Measurements from ENCODE around the gene OGFOD3. TPM values are rescaled to one million over a fixed set of nuclear protein-coding genes. Genes with fewer than 3 reads are reported as not detected.

The OGFOD3 gene
- total RNA-seq, 4 donors from 2014 or later, result 25.8 to 72.1 (median 27.7) TPM

DNA sequence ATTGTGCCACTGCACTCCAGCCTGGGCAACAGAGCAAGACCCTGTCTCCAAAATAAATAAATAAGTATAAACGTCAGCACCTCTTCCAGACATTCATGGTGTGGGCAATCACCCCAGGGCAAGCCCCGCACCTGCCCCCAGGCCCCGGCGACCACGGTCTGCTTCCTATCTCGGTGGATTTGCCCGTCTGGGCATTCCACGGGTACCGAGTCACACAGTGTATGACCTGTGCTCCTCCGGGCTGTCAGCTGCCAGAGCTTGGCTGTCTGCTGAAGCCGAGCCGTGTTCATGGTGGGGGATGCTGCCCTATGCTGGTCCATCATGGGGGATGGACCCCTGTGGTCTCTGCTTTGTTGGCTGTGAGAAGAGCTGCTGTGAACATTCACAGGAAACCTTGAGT lies 16.7 kb upstream of the OGFOD3 start:
- intact Hi-C loops (cut with DNase I; ENCODE audit: low total_unique reads), result no loop called here
- no peak for DNase-seq
- in situ Hi-C loops (cut with MboI; ENCODE audit: low sequenced_read_pairs in 4 of 4), result no loop called here
- ATAC-seq, result no peak
- H3K9me3 ChIP-seq, result no peaks in the 10 kb centered on the region
- H3K27ac ChIP-seq, result no peak overlapping the region
- no peak overlapping the region for H3K4me3 ChIP-seq
- H3K36me3 ChIP-seq, result peaks cover 0 to 40% of the 10 kb centered on the region in 2 donors
- H3K4me1 ChIP-seq, result no peaks in the 10 kb centered on the region
- H3K27me3 ChIP-seq, result no peaks in the 10 kb centered on the region
- TF ChIP-seq, protein P1, sequence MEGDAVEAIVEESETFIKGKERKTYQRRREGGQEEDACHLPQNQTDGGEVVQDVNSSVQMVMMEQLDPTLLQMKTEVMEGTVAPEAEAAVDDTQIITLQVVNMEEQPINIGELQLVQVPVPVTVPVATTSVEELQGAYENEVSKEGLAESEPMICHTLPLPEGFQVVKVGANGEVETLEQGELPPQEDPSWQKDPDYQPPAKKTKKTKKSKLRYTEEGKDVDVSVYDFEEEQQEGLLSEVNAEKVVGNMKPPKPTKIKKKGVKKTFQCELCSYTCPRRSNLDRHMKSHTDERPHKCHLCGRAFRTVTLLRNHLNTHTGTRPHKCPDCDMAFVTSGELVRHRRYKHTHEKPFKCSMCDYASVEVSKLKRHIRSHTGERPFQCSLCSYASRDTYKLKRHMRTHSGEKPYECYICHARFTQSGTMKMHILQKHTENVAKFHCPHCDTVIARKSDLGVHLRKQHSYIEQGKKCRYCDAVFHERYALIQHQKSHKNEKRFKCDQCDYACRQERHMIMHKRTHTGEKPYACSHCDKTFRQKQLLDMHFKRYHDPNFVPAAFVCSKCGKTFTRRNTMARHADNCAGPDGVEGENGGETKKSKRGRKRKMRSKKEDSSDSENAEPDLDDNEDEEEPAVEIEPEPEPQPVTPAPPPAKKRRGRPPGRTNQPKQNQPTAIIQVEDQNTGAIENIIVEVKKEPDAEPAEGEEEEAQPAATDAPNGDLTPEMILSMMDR (IDR thresholded peaks at IDR 0.05 in 4 of 5, conservative IDR thresholded peaks at IDR 0.05 in 1 of 5), result no peak
- TF ChIP-seq POLR2A (IDR thresholded peaks at IDR 0.05), result no peak

DNA sequence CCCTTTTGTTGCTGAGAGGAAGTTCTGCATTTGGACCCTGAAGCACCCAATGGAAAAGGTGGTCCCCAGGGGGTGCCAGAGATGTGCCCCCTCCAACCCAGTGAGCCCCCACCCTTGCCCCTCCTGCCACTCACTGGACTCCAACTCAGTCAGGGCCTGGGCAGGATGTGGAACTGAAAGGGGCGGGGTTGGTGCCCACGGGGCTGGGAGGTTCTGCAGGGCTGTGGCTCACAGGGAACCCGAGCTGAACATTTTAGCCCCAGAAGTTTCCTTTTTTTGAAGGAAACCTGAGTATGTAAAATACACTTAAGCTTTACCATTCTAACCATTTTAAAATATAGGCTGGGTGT lies 15.8 kb upstream of the OGFOD3 start:
- TF ChIP-seq, protein P1 (IDR thresholded peaks at IDR 0.05 in 4 of 5, conservative IDR thresholded peaks at IDR 0.05 in 1 of 5), result no peak
- TF ChIP-seq POLR2A (IDR thresholded peaks at IDR 0.05), result no peak
- in situ Hi-C loops (cut with MboI; ENCODE audit: low sequenced_read_pairs in 4 of 4), result no loop called here
- H3K27ac ChIP-seq, result no peak overlapping the region

DNA sequence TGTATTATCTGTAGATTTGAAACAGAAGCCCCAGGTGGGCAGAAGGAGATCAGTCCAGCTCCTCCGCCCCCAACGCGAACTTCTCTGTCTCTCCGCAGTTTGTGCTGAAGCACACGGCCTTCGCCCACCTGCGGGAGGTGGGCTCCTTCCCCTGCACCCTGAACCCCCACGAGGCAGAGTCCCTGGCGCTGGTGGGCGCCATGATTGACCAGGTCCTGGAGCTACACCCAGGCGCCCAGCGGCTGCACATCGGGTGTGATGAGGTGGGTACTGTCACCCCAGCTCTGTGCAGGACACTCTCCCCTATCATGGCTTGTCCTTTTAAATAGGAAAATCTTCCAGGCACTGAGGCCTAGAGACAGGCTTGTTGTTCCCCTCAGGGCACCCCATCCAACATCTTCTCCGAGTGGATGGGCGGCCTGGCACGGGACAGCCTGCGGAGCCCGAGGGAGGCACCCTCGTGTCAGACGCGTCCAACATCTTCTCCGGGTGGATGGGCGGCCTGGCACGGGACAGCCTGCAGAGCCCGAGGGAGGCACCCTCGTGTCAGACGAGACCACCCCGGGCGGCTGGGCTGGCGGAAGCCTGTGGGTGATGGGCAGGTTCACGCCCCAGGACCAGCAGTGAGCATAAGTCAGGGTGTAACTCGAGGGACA lies 15.3 kb upstream of the OGFOD3 start:
- TF ChIP-seq POLR2A (IDR thresholded peaks at IDR 0.05), result no peak
- TF ChIP-seq, protein P1 (IDR thresholded peaks at IDR 0.05 in 4 of 5, conservative IDR thresholded peaks at IDR 0.05 in 1 of 5), result no peak
- Histone ChIP-seq H3K4me1 (no peaks in the 10 kb centered on the region), H3K27me3 (no peaks in the 10 kb centered on the region), H3K27ac (no peak overlapping the region), H3K36me3 (peaks cover 0 to 43% of the 10 kb centered on the region in 2 donors), H3K4me3 (no peak overlapping the region), H3K9me3 (no peaks in the 10 kb centered on the region)
- DNase-seq (no peak), ATAC-seq (no peak)
- intact Hi-C loops (cut with DNase I; ENCODE audit: low total_unique reads) (no loop called here), in situ Hi-C loops (cut with MboI; ENCODE audit: low sequenced_read_pairs in 4 of 4) (no loop called here)

More for the DNA sequence above, 15.8 kb upstream of the OGFOD3 start:
- Histone ChIP-seq H3K4me1 (no peaks in the 10 kb centered on the region), H3K4me3 (no peak overlapping the region), H3K36me3 (peaks cover 0 to 43% of the 10 kb centered on the region in 2 donors), H3K9me3 (no peaks in the 10 kb centered on the region), H3K27me3 (no peaks in the 10 kb centered on the region)
- DNase-seq (no peak), ATAC-seq (no peak)
- intact Hi-C loops (cut with DNase I; ENCODE audit: low total_unique reads), result no loop called here

DNA sequence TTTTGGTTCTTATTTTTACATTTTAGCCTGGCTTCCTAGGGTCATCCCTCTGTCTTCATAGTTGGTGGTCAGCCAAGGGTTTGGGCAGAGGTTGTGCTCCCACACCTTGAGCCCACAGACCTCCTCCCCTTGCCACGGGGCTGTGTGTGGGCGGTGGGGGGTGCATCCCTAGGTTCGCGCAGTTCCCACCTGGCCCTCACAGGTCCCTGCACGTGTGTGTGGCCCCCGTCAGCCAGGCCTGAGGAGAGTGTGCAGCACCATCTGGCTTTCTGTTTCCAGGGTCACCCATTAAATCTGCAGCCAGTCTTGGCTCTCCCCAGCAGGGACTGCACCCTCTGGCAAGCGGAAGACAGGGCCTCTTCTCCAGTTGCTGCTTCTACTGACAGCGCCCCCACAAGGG lies 13.6 kb upstream of the OGFOD3 start:
- intact Hi-C loops (cut with DNase I; ENCODE audit: low total_unique reads), result no loop called here
- ATAC-seq (peak in 1 of 2 donors; percentile 27), DNase-seq (no peak)
- TF ChIP-seq, protein P1 (IDR thresholded peaks at IDR 0.05 in 4 of 5, conservative IDR thresholded peaks at IDR 0.05 in 1 of 5), result no peak
- TF ChIP-seq POLR2A (IDR thresholded peaks at IDR 0.05), result no peak
- Histone ChIP-seq H3K4me1 (no peaks in the 10 kb centered on the region), H3K27ac (no peak overlapping the region), H3K36me3 (peaks cover 0 to 40% of the 10 kb centered on the region in 2 donors), H3K27me3 (no peaks in the 10 kb centered on the region), H3K4me3 (no peak overlapping the region), H3K9me3 (no peaks in the 10 kb centered on the region)
- in situ Hi-C loops (cut with MboI; ENCODE audit: low sequenced_read_pairs in 4 of 4), result no loop called here

DNA sequence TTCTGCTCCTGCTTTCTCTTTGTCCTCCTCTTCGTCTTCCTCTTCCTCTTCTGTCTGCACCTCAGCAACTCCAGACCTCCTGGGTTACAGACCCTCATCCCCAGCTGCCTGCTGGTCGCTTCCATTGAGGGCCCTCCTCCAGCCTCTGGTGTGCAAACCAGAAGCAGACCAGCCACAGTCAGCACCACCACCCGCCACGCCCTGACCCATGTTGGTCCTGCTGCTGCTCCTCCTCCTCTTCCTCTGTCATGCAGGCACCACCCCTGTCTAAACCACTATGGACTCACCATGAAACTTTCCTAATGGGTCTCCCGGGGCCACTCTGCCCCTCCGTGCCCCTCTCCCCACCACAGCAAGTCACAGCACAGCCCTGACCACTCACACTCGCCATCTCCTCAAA lies 11.4 kb upstream of the OGFOD3 start:
- no peak overlapping the region for H3K27ac ChIP-seq
- no peaks in the 10 kb centered on the region for H3K9me3 ChIP-seq
- TF ChIP-seq, protein P1 (IDR thresholded peaks at IDR 0.05 in 4 of 5, conservative IDR thresholded peaks at IDR 0.05 in 1 of 5), result no peak
- no peak for TF ChIP-seq POLR2A (IDR thresholded peaks at IDR 0.05)
- DNase-seq (no peak), ATAC-seq (no peak)
- no peaks in the 10 kb centered on the region for H3K27me3 ChIP-seq
- no peaks in the 10 kb centered on the region for H3K4me1 ChIP-seq
- peaks cover 0 to 20% of the 10 kb centered on the region in 2 donors for H3K36me3 ChIP-seq
- in situ Hi-C loops (cut with MboI; ENCODE audit: low sequenced_read_pairs in 4 of 4) (no loop called here), intact Hi-C loops (cut with DNase I; ENCODE audit: low total_unique reads) (no loop called here)
- H3K4me3 ChIP-seq, result no peak overlapping the region

Measured in gastrocnemius medialis (tissue), 4 donors.